Colon (tissue), 2 donors: ENCODE data around the gene ENPP5.
"Not testable (repeated sequence)": the region's sequence is repeated elsewhere in the genome, so short reads cannot be mapped to it uniquely, and the experiment has no call there.

Source experiments
- FAIRE-seq: peaks from 2 replicates; lab custom pipeline; 2012; peaks lifted over from hg19 to GRCh38; lab: Jason Lieb, UNC
- donor health status: control.
- donor health status: control.

Gene ENPP5

DNA sequence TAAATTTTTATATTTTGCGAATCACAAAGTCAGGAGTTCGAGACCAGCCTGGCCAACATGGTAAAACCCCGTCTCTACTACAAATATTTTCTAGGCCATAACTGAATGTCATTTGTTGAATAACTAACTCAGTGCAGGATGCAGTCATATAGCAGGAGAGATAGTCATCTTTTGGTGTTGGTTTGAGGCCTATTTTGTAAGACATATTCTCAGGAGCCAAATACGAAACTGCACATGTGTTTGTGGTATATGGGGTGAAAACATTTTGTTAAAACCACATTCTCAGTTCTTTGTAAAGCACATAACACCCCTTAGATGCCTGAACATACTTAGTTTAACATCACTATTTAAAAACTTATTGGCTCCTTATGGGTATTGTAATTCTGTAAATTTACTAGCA is 4.7 kb upstream of the ENPP5 start:
- no peak for FAIRE-seq

DNA sequence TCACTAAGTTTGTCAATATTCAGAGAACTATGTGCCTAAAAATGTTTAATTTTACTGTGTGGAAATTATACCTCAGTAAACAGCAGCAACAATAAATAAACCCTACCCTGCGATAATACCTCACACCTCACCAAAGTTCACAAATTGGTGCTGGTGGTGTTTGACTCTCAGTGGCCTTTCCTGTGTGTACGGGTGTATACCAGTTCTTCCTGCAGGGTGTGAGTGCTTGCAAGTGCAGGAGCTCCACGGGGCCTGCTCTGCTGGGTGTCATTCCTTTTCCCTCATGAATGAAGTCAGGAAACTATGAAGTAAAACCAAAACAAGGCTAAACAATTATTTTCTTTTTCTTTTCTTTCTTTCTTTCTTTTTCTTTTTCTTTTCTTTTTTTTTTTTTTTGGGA is 4.1 kb upstream of the ENPP5 start:
- no peak for FAIRE-seq

GRCh38 chr6:46172176-46172575 is 1.4 kb upstream of the ENPP5 start:
- FAIRE-seq: no peak

GRCh38 chr6:46160102-46160501 is 10.7 kb downstream of the ENPP5 start:
- FAIRE-seq: no peak

DNA sequence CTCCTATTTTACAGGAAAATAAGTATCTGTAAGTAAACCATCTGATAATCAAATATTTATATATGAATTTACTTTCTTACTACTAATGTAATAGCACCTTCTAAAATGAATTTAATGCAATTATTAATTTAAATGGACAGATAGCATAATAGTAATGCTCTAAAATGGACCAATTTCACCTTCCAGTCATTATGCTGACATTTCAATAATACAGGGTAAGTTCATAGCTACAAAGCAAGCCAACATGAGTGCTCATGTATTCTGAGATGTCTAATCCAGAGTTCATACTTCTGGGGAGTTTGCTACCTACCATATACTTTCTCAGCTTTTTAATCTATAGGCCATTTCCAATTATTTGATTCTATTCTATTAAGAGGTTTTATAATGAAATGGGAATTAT is 11.6 kb downstream of the ENPP5 start:
- FAIRE-seq: no peak

DNA sequence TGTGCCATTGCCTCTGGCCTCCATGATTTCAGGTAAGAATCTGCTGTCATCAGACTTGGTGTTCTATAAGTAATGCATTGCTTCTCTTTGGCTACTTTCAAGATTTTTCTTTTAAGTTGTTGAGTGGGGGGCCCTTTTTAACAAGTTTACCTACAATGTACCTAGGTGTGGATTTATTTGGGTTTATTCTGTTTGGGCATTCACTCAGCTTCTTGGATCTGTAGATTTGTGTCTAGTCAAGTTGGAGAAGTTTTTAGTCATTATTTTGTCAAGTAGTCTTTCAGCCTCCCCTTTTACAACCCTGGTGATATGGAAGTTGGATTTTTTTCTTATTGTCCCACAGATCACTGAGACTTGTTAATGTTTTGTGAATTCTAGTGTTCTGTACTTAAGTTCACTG is 14.1 kb downstream of the ENPP5 start:
- no peak for FAIRE-seq

- not testable (repeated sequence) for FAIRE-seq
Measured at GRCh38 chr6:46149066-46149465, 21.7 kb downstream of the ENPP5 start.

DNA sequence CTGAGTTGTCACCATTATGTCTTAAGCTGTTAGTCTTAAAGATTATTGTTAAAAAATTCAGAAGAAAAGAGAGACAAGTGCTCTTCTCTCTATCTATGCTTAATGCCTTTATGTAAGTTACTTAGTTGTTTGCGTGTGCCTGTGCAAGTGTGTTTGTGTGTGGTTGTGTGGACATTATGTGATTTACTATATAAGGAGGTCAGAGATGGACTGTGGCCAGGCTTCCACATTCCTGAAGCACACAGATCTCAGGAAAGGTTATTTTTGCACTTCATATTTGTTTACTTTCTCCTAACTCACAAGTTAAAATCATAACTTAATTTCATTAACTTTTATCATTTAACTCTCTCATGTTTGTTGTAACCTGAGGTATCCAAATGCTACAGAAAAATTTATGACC is 26.5 kb downstream of the ENPP5 start:
- no peak for FAIRE-seq

- FAIRE-seq: no peak
Measured at GRCh38 chr6:46138281-46138680, 32.5 kb downstream of the ENPP5 start.

- FAIRE-seq: no peak
Measured at GRCh38 chr6:46137387-46137786, 33.4 kb downstream of the ENPP5 start.

DNA sequence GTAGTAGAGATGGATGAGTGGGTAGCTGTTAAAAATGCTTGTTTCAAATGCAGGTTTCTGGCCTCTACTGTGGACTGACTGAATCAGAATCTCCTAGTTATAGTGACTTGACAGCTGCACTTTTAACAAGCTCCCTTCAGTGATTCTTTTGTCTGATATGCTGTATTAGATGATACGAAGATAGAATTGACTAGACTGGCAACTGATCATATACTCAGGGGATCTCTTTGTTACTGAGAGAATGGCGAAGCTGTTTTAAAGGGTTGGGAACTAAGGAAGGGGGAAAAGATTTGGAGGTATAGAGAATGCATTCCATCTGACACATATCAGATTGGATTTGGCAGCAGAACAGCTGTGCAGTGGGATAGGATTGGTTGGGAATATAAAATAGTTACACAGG is 33.9 kb downstream of the ENPP5 start:
- no peak for FAIRE-seq

DNA sequence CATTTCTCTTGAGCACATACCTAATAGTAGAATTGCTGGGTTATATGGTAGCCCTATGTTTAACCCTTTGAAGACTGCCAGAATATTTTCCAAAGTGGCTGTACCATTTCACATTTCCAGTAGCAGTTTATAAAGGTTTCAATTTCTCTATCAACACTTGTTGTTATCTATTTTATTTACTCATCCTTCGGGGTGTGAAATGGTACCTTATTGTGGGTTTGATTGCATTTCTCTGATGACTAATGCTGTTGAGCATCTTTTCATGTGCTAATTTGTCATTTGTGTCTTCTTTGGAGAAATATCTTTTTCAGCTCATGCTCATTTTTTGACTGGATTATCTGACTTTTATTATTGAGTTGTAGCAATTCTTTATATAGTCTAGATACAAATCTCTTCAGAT is 35.6 kb downstream of the ENPP5 start:
- no peak for FAIRE-seq

GRCh38 chr6:46134216-46134615 is 36.6 kb downstream of the ENPP5 start:
- no peak for FAIRE-seq

DNA sequence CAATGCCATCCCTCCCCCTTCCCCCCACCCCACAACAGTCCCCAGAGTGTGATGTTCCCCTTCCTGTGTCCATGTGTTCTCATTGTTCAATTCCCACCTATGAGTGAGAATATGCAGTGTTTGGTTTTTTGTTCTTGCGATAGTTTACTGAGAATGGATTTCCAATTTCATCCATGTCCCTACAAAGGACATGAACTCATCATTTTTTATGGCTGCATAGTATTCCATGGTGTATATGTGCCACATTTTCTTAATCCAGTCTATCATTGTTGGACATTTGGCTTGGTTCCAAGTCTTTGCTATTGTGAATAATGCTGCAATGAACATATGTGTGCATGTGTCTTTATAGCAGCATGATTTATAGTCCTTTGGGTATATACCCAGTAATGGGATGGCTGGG is 39.5 kb downstream of the ENPP5 start:
- FAIRE-seq: not testable (repeated sequence)

DNA sequence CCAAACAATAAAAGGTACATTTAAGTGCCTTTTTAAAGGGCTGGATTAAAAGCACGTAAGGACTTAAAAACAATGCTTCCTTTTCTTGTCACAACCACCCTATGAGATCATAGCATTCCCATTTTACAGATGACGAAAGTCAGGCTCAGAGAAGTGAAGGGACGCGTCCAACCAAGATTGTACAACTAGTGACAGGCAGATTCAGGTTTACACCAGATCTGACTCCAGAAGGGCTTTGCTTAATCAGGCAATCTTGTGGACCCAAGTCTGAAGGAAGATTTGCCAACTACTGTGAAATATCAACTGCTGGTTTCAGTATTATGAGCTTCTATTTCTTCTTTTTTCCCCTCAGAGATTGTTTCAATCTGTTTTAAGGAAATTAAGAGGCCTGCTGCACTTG is 40.1 kb downstream of the ENPP5 start:
- no peak for FAIRE-seq

DNA sequence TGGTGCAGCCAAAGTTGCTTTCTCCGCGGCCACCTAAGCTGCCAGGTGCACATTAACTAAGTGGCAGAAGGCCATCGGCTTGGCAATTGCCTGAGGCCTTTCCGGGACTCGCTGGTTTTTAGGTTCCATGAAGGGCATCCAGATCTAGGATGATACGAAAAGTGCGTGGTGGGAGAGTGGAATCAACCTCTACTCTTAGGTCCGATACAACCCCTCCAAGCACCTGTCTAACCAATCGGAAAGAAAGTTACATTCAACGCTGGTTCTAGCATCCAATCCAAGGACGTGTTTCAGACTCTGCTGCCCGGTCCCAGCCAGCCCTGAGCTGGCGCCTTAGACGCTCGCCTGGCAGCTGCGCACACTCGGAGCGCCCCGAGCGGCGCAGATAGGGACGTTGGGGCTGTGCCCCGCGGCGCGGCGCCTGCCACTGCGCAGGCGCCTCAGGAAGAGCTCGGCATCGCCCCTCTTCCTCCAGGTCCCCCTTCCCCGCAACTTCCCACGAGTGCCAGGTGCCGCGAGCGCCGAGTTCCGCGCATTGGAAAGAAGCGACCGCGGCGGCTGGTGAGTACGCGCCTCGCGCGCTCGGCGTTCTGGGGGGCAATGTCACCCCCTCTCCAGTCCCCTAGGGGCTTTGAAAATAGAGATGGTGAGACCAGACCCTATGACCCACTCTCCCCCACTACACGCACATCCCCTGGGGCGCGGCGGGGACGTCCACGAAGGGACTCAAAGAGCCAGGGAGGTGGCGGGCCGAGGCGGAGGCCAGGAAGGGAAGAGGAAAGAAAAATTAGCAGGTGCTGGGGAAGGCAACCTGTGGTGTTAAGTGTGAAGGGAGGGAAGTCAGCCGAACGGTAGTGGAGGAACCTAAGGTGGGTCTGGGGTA is 40.9 kb downstream of the ENPP5 start, which contains the start of gene ENPP4:
Gene ENPP4 (plus strand): TSS at position 361 of the 883 bp plus-strand sequence. CDS start 9,595 bp downstream, outside the sequence.
- no peak for FAIRE-seq

- no peak for FAIRE-seq
Measured at GRCh38 chr6:46129291-46129628, 41.5 kb downstream of the ENPP5 start.

- FAIRE-seq: no peak
Measured at GRCh38 chr6:46128476-46128875, 42.3 kb downstream of the ENPP5 start.

- FAIRE-seq: not testable (repeated sequence)
Measured at GRCh38 chr6:46119679-46120078, 51.1 kb downstream of the ENPP5 start.

GRCh38 chr6:46118836-46119235 is 51.9 kb downstream of the ENPP5 start:
- FAIRE-seq: no peak

DNA sequence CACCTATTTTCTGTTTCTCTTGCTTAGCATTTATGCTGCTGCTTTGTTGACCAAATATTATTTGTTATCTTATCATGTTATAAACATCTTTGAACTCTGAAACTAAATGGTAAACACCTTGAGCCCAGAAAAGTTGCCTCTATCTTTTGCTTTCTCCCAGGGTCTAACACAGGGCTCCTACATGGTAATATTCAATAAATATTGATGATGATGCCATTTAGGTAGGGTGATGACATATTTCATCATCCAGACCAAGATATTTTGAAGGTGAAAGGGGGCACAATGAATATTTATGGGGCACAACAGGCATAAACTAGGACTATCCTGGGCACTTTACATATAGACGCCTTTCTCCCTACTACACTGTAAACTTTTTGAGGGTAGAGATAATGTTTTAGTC is 52.6 kb downstream of the ENPP5 start:
- no peak for FAIRE-seq

DNA sequence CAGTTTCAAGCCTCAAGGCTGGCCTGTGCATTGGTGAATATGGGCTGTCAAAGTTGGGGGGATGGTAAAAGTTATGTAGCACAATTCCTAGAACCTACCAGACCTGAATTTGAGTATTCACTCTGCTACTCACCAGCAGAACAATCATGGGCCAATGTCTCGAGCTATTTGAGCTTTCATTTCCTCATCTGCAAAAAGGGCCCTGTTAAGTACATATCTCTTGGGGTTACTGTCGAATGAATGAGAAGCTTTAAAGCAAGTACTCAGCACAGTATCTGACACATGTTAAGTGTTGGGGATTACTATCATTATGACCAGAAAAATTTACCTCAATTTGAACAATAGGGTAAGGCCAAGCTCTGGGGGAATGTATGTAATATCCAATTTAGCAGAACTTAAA is 54.5 kb downstream of the ENPP5 start:
- FAIRE-seq: no peak

DNA sequence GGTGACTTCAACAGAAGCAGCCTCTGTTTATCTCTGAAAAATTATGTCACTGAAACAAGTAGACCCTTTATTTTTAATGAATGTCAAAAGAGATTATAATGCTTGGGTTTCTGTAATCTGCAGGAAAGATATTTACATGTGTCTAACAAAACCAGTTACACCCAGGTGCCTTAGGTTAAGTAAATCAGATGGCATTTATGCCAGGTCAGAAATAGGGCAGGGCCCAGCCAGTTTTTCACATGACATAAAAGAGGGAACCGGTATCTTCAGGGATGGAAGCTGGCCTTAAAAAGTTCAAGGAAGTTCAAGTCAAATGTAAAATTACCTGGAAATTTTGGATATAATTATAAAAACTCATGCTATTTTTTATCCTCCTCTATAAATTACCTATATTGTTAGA is 55.1 kb downstream of the ENPP5 start:
- FAIRE-seq: no peak

DNA sequence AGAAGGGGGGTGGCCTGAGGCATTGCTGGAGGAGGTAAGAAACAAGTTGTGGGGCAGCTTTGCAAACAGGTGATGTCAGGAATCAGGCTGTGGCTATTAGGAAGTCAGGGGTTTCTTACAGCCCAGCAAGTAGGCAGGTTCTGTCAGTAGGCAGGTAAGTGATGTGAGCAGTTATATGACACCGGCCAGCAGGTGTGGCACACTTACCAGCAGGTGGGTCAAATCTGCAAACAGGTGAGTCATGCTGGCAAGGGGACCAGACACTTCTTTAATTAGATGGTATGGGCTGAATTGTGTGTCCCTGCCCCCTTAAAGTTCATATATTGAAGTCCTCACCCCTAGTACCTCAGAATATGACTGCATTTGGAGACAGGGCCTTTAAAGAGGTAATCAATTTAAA is 57.4 kb downstream of the ENPP5 start:
- no peak for FAIRE-seq
